K562 (cell line): Measurements from ENCODE around the gene APBA2. TPM values are rescaled to one million over a fixed set of nuclear protein-coding genes. Genes with fewer than 3 reads are reported as not detected.

Experiments
- ATF7 ChIP-seq: fragments of 450-650 bp; IDR thresholded peaks from 2 replicates; pipeline ENCODE4 v1.7.1; 2014; ENCODE audit warnings: mild to moderate bottlenecking, moderate library complexity
- CXXC5 ChIP-seq: fragments of 250-450 bp; sonication (Bioruptor Pico); IDR thresholded peaks from 2 replicates; pipeline ENCODE4 v1.8.0; 2022; ENCODE audit warnings: inconsistent platforms, mild to moderate bottlenecking, moderate library complexity
- DNMT1 ChIP-seq: fragments of 450-650 bp; IDR thresholded peaks from 2 replicates; pipeline ENCODE4 v1.6.1; 2016; ENCODE audit warnings: antibody characterized with exemption, mild to moderate bottlenecking
- ELK3 ChIP-seq: fragments of 450-650 bp; formaldehyde crosslinking; IDR thresholded peaks from 2 replicates; pipeline ENCODE4 v1.4.0; 2020; ENCODE audit warnings: mild to moderate bottlenecking
- ETV5 ChIP-seq: sonication (generic); formaldehyde crosslinking; IDR thresholded peaks from 2 replicates; pipeline ENCODE4 v1.4.0; 2020; ENCODE audit warnings: low read depth, mild to moderate bottlenecking, missing genetic modification reagents
- IRF1 ChIP-seq: sonication (generic); formaldehyde crosslinking; IDR thresholded peaks from 2 replicates; pipeline ENCODE4 v1.8.0; 2022; ENCODE audit warnings: missing genetic modification reagents, mild to moderate bottlenecking, borderline replicate concordance
- IRF9 ChIP-seq: fragments of 450-650 bp; IDR thresholded peaks from 2 replicates; pipeline ENCODE4 v1.6.1; 2016; ENCODE audit warnings: missing biosample characterization, missing genetic modification characterization
- KDM1A ChIP-seq, 2 experiments: fragments of 450-650 bp; IDR thresholded peaks; 2 replicates each; pipeline ENCODE4 v1.6.1; 2016; ENCODE audit warnings: mild to moderate bottlenecking in 2 of 2
- PKNOX1 ChIP-seq: fragments of 450-650 bp; IDR thresholded peaks from 2 replicates; pipeline ENCODE4 v1.6.1; 2016
- POLR2H ChIP-seq: IDR thresholded peaks from 2 replicates; pipeline ENCODE4 v1.6.1; 2016; ENCODE audit warnings: missing genetic modification characterization, low read depth, mild to moderate bottlenecking, control low read depth, missing compliant biosample characterization, moderate library complexity
- SMAD1 ChIP-seq: fragments of 150-350 bp; IDR thresholded peaks from 2 replicates; pipeline ENCODE4 v1.6.1; 2014; ENCODE audit warnings: low read length, low read depth; ENCODE audit not compliant: partially characterized antibody
- SOX6 ChIP-seq: fragments of 450-650 bp; IDR thresholded peaks from 2 replicates; pipeline ENCODE4 v1.6.1; 2014; ENCODE audit warnings: mild to moderate bottlenecking
- TOE1 ChIP-seq, 2 experiments: fragments of 450-650 bp in 1 of 2; sonication (generic) in 1 of 2; formaldehyde crosslinking in 1 of 2; IDR thresholded peaks; 2 replicates each; pipeline versions ENCODE4 v1.7.1 to v1.8.0; 2016 to 2022; ENCODE audit warnings: borderline replicate concordance in 2 of 2, mild to moderate bottlenecking in 2 of 2, antibody characterized with exemption in 1 of 2, inconsistent platforms in 1 of 2, low read depth in 1 of 2, missing genetic modification reagents in 1 of 2, moderate library complexity in 1 of 2
- TRIM24 ChIP-seq, 2 experiments: fragments of 450-650 bp; IDR thresholded peaks; 2 replicates each; pipeline ENCODE4 v1.6.1; 2016
- XRCC5 ChIP-seq: fragments of 200-400 bp; formaldehyde crosslinking; IDR thresholded peaks from 2 replicates; pipeline ENCODE4 v1.6.1; 2017; ENCODE audit warnings: low read depth, mild to moderate bottlenecking, low read length
- ZKSCAN1 ChIP-seq: fragments of 150-350 bp; IDR thresholded peaks from 2 replicates; pipeline ENCODE4 v1.6.1; 2016; ENCODE audit warnings: low read depth, low read length
- ZNF12 ChIP-seq: sonication (generic); formaldehyde crosslinking; IDR thresholded peaks from 2 replicates; pipeline ENCODE4 v1.4.0; 2020; ENCODE audit warnings: mild to moderate bottlenecking, missing genetic modification reagents
- ZNF146 ChIP-seq: IDR thresholded peaks from one replicate; pipeline ENCODE4 v1.6.1; 2018; ENCODE audit warnings: missing compliant biosample characterization; ENCODE audit not compliant: unreplicated experiment
- ZNF197 ChIP-seq: fragments of 200-800 bp; sonication (Bioruptor generic); IDR thresholded peaks from 2 replicates; pipeline ENCODE4 v1.6.1; 2016; ENCODE audit warnings: low read depth, missing genetic modification characterization, missing compliant biosample characterization
- ZNF583 ChIP-seq: fragments of 250-450 bp; sonication (Bioruptor Pico); IDR thresholded peaks from 2 replicates; pipeline ENCODE4 v1.4.0; 2020
- ZNF639 ChIP-seq, 2 experiments: fragments of 200-800 bp in 1 of 2; sonication (Bioruptor generic) in 1 of 2; sonication (generic) in 1 of 2; formaldehyde crosslinking in 1 of 2; IDR thresholded peaks in 1 of 2; conservative IDR thresholded peaks in 1 of 2; 2 replicates each; pipeline versions ENCODE4 v1.5.0 to v1.6.1; 2016 to 2020; ENCODE audit warnings: missing compliant biosample characterization in 1 of 2, missing genetic modification characterization in 1 of 2, missing genetic modification reagents in 1 of 2
- ZNF696 ChIP-seq: fragments of 250-450 bp; sonication (Bioruptor Pico); conservative IDR thresholded peaks from 2 replicates; pipeline ENCODE4 v1.4.0; 2020; ENCODE audit warnings: mild to moderate bottlenecking, moderate library complexity
- ZNF76 ChIP-seq: fragments of 250-450 bp; sonication (Bioruptor Pico); IDR thresholded peaks from 2 replicates; pipeline ENCODE4 v1.4.0; 2020; ENCODE audit warnings: mild to moderate bottlenecking, moderate library complexity, borderline replicate concordance
- polyA plus RNA-seq, 8 experiments: library from polyadenylated mRNA; depleted of rRNA in 4 of 8; stranded (reverse) in 5 of 8; unstranded in 3 of 8; fragments of >200 nt; fragmentation: Nextera tagmentation in 2 of 8; fragmentation: Illumina TruSeq in 1 of 8; extraction: Ambion mirVana in 2 of 8; extraction: Trizol in 1 of 8; gene quantifications; 2 replicates each; pipeline versions ENCODE4 v1.2.1 to v1.2.3, GENCODE V29; 2011 to 2014; ENCODE audit warnings: inconsistent platforms in 1 of 8, missing spikeins in 1 of 8
- total RNA-seq, 7 experiments: library from RNA; depleted of rRNA in 6 of 7; stranded (reverse); fragments of >200 nt in 6 of 7; fragmentation: Illumina TruSeq in 2 of 7; extraction: Trizol in 2 of 7; gene quantifications; 2 replicates each; pipeline versions ENCODE4 v1.2.1 to v1.2.3, GENCODE V29; 2011 to 2021; ENCODE audit warnings: low replicate concordance in 1 of 7

Gene APBA2
- total and polyA plus RNA-seq, 9 of the 15 experiments (the other 6 are each of a cell fraction or from before 2014, with no cell fraction given): 0.24 to 40.9 (median 25.2) TPM

GRCh38 chr15:28957606-28958498, 72.1 kb downstream of the APBA2 start (continued):
- TF ChIP-seq POLR2H (no peak), ZNF639 (CRISPR knock-in tag; conservative IDR thresholded peaks at IDR 0.05 in 1 of 2, IDR thresholded peaks at IDR 0.05 in 1 of 2) (0 out of 4 replicates have a peak, but pooled peaks of 1 of the 2 experiments have one; percentile 37), ZNF12 (CRISPR knock-in tag) (peak; percentile 97), ZNF197 (CRISPR knock-in tag) (no peak), ETV5 (no peak), PKNOX1 (no peak), SOX6 (no peak), TOE1 (IDR thresholded peaks at IDR 0.05; ENCODE audit: borderline replicate concordance) (no peak), TOE1 (CRISPR knock-in tag; IDR thresholded peaks at IDR 0.05; ENCODE audit: borderline replicate concordance, low read depth) (no peak), KDM1A (IDR thresholded peaks at IDR 0.05) (no peak), DNMT1 (no peak), CXXC5 (CRISPR knock-in tag) (peak; percentile 55; the same call in 1 of the 2 replicates), TRIM24 (IDR thresholded peaks at IDR 0.05) (no peak), ZNF146 (no peak), XRCC5 (no peak), ZNF76 (no peak), ELK3 (CRISPR knock-in tag) (no peak), IRF9 (peak; percentile 47; the same call in 1 of the 2 replicates), ZNF696 (no peak), IRF1 (CRISPR knock-in tag) (no peak), ATF7 (no peak), ZKSCAN1 (no peak), ZNF583 (CRISPR knock-in tag) (no peak), SMAD1 (no peak)
